Measurements from ENCODE around the gene ZSCAN10. TPM values are rescaled to one million over a fixed set of nuclear protein-coding genes. Genes with fewer than 3 reads are reported as not detected.
A peak's percentile ranks its signal among the peaks of the same experiment; 100 is the strongest.

The ZSCAN10 gene
- total RNA-seq, 1 experiment from 2014 or later, result not detected

DNA sequence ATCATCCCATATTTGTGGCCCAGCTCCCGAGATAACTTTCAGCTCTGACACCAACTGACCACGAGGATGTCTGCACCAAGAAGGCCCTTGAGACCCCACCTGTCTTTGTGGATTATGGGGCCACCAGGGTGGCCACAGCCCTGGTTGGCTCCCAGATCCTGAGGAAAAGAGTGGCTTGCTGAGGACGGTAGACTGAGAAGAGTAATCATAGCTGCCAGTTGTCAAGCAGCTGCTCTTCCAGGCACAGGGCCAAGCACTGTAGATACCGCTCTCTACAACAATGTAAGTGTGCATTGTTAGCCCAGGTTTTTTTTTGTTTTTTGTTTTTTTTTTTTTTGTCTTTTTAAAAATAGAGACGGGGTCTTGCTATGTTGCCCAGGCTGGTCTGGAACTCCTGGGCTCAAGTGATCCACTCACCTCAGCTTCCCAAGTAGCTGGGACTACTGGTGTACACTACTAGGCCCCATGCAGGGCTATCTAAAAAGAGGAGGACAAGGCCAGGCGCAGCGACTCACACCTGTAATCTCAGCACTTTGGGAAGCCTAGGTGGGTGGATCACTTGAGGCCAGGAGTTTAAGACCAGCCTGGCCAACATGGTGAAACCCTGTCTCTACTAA, 22.9 kb upstream of the ZSCAN10 start:
- Mint-ChIP-seq H3K9me3 (ENCODE audit: unreplicated experiment) (no peaks in the 10 kb centered on the region), H3K27me3 (ENCODE audit: insufficient read depth, unreplicated experiment) (no peaks in the 10 kb centered on the region), H3K4me3 (ENCODE audit: unreplicated experiment) (no peak overlapping the region), H3K27ac (ENCODE audit: unreplicated experiment) (no peak overlapping the region), H3K36me3 (ENCODE audit: insufficient read depth, unreplicated experiment) (peaks cover 44% of the 10 kb centered on the region), H3K4me1 (ENCODE audit: low read depth, unreplicated experiment) (peaks cover 13% of the 10 kb centered on the region)
- no peaks in the 10 kb centered on the region for H3K36me3 ChIP-seq (ENCODE audit: control insufficient read depth, insufficient read depth, low read length)
- H3K27me3 ChIP-seq (replicated peaks; ENCODE audit: control insufficient read depth, insufficient read depth, low read length), result no peaks in the 10 kb centered on the region
- no peaks in the 10 kb centered on the region for H3K9me3 ChIP-seq
- TF ChIP-seq, protein P1, sequence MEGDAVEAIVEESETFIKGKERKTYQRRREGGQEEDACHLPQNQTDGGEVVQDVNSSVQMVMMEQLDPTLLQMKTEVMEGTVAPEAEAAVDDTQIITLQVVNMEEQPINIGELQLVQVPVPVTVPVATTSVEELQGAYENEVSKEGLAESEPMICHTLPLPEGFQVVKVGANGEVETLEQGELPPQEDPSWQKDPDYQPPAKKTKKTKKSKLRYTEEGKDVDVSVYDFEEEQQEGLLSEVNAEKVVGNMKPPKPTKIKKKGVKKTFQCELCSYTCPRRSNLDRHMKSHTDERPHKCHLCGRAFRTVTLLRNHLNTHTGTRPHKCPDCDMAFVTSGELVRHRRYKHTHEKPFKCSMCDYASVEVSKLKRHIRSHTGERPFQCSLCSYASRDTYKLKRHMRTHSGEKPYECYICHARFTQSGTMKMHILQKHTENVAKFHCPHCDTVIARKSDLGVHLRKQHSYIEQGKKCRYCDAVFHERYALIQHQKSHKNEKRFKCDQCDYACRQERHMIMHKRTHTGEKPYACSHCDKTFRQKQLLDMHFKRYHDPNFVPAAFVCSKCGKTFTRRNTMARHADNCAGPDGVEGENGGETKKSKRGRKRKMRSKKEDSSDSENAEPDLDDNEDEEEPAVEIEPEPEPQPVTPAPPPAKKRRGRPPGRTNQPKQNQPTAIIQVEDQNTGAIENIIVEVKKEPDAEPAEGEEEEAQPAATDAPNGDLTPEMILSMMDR (IDR thresholded peaks at IDR 0.05; ENCODE audit: insufficient read depth in 1 of 2, low read depth in 1 of 2, low read length in 1 of 2, severe bottlenecking in 1 of 2, unreplicated experiment in 1 of 2), result no peak
- intact Hi-C loops (cut with micrococcal nuclease; ENCODE audit: unreplicated experiment), result no loop called here
- no peak for DNase-seq
- CTCF ChIA-PET, result interaction anchor here (1.1 kb wide), 1 partner anchor 121 kb away, joined by 5 read pairs; no protein-coding TSS in a partner anchor
- H3K4me3 ChIP-seq (ENCODE audit: low read depth, low read length), result no peak overlapping the region
- H3K4me1 ChIP-seq, result peaks cover 4% of the 10 kb centered on the region; the same call in 1 of the 2 replicates
- no TSS peak for BruUV-seq (replicated peaks)
- POLR2A ChIA-PET, result no interaction called here

DNA sequence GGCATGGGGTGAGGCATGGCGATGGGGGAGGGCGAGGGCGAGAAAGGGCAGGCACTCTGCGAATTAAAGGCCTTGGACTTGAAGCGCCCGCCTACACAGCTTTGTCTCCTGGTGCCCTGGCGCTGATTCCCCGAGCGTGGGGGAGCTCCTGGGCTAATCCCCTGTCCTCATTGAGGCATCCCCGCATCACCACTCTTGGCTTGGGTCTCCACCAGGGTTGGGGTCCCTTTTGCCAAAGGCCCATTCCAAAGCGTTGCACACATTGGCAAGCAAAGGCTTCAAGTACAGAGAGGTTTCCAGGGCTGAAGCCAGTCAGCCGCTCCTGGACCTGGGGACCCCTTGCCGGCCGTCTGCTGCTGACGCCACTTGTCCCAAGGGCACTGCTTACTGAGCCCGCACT, 21.3 kb upstream of the ZSCAN10 start:
- ChIA-PET CTCF (no interaction called here), POLR2A (no interaction called here)
- H3K4me1 Mint-ChIP-seq (ENCODE audit: low read depth, unreplicated experiment), result peaks cover 11% of the 10 kb centered on the region
- no peaks in the 10 kb centered on the region for H3K9me3 Mint-ChIP-seq (ENCODE audit: unreplicated experiment)
- no peak overlapping the region for H3K27ac Mint-ChIP-seq (ENCODE audit: unreplicated experiment)
- Histone ChIP-seq H3K36me3 (ENCODE audit: control insufficient read depth, insufficient read depth, low read length) (no peaks in the 10 kb centered on the region), H3K27me3 (replicated peaks; ENCODE audit: control insufficient read depth, insufficient read depth, low read length) (no peaks in the 10 kb centered on the region), H3K9me3 (no peaks in the 10 kb centered on the region), H3K4me1 (peaks cover 4% of the 10 kb centered on the region; the same call in 1 of the 2 replicates), H3K4me3 (ENCODE audit: low read depth, low read length) (no peak overlapping the region)
- H3K4me3 Mint-ChIP-seq (ENCODE audit: unreplicated experiment), result no peak overlapping the region
- intact Hi-C loops (cut with micrococcal nuclease; ENCODE audit: unreplicated experiment), result no loop called here
- no peak for DNase-seq
- BruUV-seq (replicated peaks), result no TSS peak
- TF ChIP-seq, protein P1 (IDR thresholded peaks at IDR 0.05; ENCODE audit: insufficient read depth in 1 of 2, low read depth in 1 of 2, low read length in 1 of 2, severe bottlenecking in 1 of 2, unreplicated experiment in 1 of 2), result no peak
- H3K27me3 Mint-ChIP-seq (ENCODE audit: insufficient read depth, unreplicated experiment), result no peaks in the 10 kb centered on the region
- H3K36me3 Mint-ChIP-seq (ENCODE audit: insufficient read depth, unreplicated experiment), result peaks cover 36% of the 10 kb centered on the region

DNA sequence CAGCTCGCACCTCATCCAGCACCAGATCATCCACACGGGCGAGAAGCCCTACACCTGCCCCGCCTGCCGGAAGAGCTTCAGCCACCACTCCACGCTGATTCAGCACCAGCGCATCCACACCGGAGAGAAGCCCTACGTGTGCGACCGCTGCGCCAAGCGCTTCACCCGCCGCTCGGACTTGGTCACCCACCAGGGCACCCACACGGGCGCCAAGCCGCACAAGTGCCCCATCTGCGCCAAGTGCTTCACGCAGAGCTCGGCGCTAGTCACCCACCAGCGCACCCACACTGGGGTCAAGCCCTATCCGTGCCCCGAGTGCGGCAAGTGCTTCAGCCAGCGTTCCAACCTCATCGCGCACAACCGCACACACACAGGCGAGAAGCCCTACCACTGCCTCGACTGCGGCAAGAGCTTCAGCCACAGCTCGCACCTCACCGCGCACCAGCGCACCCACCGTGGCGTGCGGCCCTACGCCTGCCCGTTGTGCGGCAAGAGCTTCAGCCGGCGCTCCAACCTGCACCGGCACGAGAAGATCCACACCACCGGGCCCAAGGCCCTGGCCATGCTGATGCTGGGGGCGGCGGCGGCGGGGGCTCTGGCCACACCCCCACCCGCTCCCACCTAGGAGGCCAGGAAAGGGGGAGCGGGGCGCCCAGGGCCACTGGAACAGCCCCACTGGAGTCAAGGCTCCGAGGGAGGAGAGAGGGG, 20.8 kb upstream of the ZSCAN10 start:
- Histone ChIP-seq H3K27me3 (replicated peaks; ENCODE audit: control insufficient read depth, insufficient read depth, low read length) (no peaks in the 10 kb centered on the region), H3K4me3 (ENCODE audit: low read depth, low read length) (no peak overlapping the region), H3K9me3 (no peaks in the 10 kb centered on the region), H3K4me1 (peaks cover 4% of the 10 kb centered on the region; the same call in 1 of the 2 replicates), H3K36me3 (ENCODE audit: control insufficient read depth, insufficient read depth, low read length) (no peaks in the 10 kb centered on the region)
- intact Hi-C loops (cut with micrococcal nuclease; ENCODE audit: unreplicated experiment), result no loop called here
- H3K36me3 Mint-ChIP-seq (ENCODE audit: insufficient read depth, unreplicated experiment), result peaks cover 30% of the 10 kb centered on the region
- H3K4me1 Mint-ChIP-seq (ENCODE audit: low read depth, unreplicated experiment), result peaks cover 7% of the 10 kb centered on the region
- TSS peak; percentile 12 for BruUV-seq (replicated peaks)
- H3K9me3 Mint-ChIP-seq (ENCODE audit: unreplicated experiment), result no peaks in the 10 kb centered on the region
- no peaks in the 10 kb centered on the region for H3K27me3 Mint-ChIP-seq (ENCODE audit: insufficient read depth, unreplicated experiment)
- TF ChIP-seq, protein P1 (IDR thresholded peaks at IDR 0.05; ENCODE audit: insufficient read depth in 1 of 2, low read depth in 1 of 2, low read length in 1 of 2, severe bottlenecking in 1 of 2, unreplicated experiment in 1 of 2), result no peak
- no peak for DNase-seq
- POLR2A ChIA-PET, result no interaction called here
- CTCF ChIA-PET, result no interaction called here
- H3K4me3 Mint-ChIP-seq (ENCODE audit: unreplicated experiment), result no peak overlapping the region
- H3K27ac Mint-ChIP-seq (ENCODE audit: unreplicated experiment), result no peak overlapping the region
